ENCODE results near the gene KCNAB2.

The KCNAB2 gene

GRCh38 chr1:6045561-6045960 lies at the start of gene KCNAB2:
KCNAB2 (plus strand) TSS chr1:6045888; CDS start chr1:6051537, 5,649 bp downstream.
- no peak for DNase-seq

- no peak for DNase-seq
Measured at GRCh38 chr1:5996641-5997270, 48.9 kb upstream of the KCNAB2 start.

GRCh38 chr1:5997316-5997715 lies 48.4 kb upstream of the KCNAB2 start:
- no peak for DNase-seq

- no peak for DNase-seq
Measured at GRCh38 chr1:5998051-5998905, 47.4 kb upstream of the KCNAB2 start.

- DNase-seq = no peak
Measured at GRCh38 chr1:5998906-5999301, 46.8 kb upstream of the KCNAB2 start.

GRCh38 chr1:5999711-6000443 lies 45.8 kb upstream of the KCNAB2 start:
- DNase-seq = no peak

GRCh38 chr1:6000444-6001288 lies 45.0 kb upstream of the KCNAB2 start:
- DNase-seq = no peak

GRCh38 chr1:6001992-6002576 lies 43.6 kb upstream of the KCNAB2 start:
- no peak for DNase-seq

- no peak for DNase-seq
Measured at GRCh38 chr1:6002714-6003501, 42.8 kb upstream of the KCNAB2 start.

- no peak for DNase-seq
Measured at GRCh38 chr1:6003568-6004411, 41.9 kb upstream of the KCNAB2 start.

- no peak for DNase-seq
Measured at GRCh38 chr1:6004412-6005123, 41.1 kb upstream of the KCNAB2 start.

- DNase-seq = no peak
Measured at GRCh38 chr1:6005276-6005917, 40.3 kb upstream of the KCNAB2 start.

- no peak for DNase-seq
Measured at GRCh38 chr1:6006882-6007281, 38.8 kb upstream of the KCNAB2 start.

- DNase-seq = no peak
Measured at GRCh38 chr1:6007318-6008083, 38.2 kb upstream of the KCNAB2 start.

- DNase-seq = no peak
Measured at GRCh38 chr1:6008084-6008415, 37.6 kb upstream of the KCNAB2 start.

- DNase-seq = no peak
Measured at GRCh38 chr1:6008696-6009095, 37.0 kb upstream of the KCNAB2 start.

- no peak for DNase-seq
Measured at GRCh38 chr1:6009120-6010040, 36.3 kb upstream of the KCNAB2 start.

GRCh38 chr1:6010554-6010953 lies 35.1 kb upstream of the KCNAB2 start:
- DNase-seq = no peak
